Stimulated activated CD4-positive, alpha-beta T cell treated with anti-CD3 and anti-CD28 coated beads, Interleukin-12 subunit alpha, Interleukin-12 subunit beta, amount 100 ng/mL, for 4 hours (primary cell): Measurements from ENCODE around the gene MCTP1.

Experiments used
- DNase-seq: peaks from one replicate; pipeline ENCODE4 v3.0.0-alpha.2; 2020

Gene MCTP1

DNA sequence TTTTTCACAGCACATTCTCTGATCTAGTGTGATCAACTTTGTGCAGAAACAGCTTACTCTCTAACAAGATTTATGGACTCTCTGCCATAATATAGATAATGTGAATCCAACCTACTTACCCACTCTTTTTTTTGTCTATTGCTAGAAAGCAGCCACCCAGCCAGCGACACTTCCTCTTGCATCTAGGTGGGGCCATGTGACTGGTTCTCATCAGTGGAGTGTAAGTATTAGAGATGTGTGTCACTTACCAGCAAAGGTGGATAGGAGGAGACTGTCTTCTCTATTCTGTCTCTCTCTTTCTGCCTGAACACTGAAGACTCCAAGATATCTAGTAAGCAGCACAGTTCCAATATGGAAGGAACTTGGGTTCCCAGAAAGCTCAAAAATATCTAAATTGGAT is 174.8 kb downstream of the MCTP1 start:
- DNase-seq = no peak

DNA sequence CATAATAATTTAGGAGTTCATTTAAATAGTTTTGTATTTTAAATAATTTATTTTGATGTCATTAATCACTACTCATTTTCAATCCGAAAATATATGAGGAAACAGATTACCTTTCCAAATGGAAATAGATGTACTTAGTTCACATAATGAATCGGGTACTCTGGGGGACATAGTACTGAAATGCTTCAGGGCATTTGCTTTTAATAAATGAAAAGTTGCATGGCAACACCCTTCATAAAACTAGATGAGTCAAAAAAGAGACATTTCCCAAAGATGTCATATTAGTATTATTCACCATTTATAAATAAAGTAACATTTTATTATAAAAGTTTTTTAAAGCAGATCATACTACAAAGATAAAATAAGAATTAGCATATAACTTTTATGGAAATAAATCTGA is 177.8 kb downstream of the MCTP1 start:
- no peak for DNase-seq

DNA sequence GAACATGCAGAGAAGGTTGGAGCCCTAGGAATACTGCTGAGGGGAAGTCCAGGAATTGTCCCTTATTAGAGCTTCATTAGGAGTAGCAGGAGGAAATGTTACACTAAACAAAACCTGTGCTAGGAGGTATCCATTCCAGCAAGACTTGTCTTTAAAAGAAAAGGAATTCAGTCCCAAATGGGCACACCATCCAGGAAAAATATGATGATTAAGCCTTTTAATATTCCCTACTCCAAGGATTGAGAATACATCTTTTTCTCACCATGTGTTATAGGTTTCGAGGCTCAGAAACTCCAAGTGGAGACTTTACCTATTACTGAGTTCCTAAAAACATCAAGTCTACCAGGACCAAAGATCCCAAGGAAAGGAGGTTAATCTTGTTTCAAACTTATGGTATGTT is 179.3 kb downstream of the MCTP1 start:
- no peak for DNase-seq

DNA sequence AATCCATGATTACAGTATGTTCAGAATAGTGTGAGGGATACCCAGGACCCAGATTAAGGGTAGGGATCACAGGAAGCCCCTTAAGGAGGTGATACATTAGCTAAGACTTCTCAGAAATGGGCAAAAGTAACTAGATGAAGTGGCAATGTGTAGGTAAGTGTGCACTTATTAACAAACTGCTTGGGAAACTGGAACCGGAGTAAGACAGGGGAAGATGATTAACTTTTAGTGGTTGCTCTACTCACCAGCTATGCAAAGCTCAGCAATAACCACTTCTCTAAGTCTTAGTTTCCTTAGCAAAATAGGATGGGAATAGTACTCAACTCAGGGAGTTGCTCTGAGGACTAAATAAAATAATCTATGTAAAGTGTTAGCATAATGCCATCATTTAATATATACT is 182.2 kb downstream of the MCTP1 start:
- no peak for DNase-seq

DNA sequence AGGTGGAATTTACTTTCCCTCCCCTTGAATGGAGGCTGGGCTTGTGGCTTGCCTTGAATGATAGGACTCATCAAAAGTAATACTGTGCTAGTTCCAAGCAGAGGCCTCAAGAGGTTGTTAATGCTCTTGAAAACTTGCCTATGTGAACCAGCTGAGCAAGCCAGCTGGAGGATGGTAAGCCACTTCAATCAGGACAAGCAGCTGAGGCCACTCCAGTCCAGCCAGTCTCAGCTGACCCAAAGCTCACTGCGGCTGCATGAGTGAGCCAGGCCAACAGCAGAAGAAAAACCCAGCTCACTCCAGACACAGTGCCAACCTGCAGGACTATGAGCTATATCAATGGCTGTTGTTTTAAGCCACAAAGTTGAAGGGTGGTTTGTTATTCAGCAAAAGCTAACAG is 182.8 kb downstream of the MCTP1 start:
- DNase-seq = no peak

DNA sequence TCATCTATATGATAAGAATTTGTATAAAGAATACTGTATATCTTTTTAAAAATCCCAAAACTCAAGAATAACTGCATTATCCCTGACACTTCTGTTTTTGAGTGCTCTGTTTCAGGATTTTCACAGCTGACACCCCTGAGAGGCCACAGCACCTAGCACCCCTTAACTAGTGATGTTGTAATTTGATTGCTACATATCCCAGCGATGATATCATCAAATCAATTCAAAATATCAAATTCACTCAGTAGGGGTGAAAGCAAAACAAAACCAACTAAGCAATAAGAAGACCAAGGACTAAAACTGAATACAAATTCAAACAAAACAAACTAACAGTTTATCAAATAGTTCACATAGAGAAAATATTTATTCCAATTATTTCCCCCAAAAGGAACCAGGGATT is 184.3 kb downstream of the MCTP1 start:
- DNase-seq = no peak

DNA sequence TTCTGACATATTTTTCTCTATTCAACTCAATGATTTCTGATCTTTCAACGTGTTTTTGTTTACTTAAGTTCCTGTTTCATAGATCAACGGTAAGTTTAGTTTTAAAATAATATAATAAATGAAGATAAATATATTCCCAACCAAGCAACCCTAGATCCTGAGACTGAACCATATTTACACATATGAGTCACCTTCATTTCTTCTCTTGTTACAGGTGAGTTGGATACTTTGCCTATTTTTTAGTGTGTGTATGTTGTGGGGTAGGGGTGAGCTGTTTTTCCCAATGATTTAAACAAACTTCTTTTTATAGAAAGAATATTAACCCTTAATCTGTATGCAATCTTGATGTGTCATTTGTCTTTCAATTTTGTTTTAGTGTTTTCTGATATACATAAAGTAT is 186.9 kb downstream of the MCTP1 start:
- DNase-seq = no peak

DNA sequence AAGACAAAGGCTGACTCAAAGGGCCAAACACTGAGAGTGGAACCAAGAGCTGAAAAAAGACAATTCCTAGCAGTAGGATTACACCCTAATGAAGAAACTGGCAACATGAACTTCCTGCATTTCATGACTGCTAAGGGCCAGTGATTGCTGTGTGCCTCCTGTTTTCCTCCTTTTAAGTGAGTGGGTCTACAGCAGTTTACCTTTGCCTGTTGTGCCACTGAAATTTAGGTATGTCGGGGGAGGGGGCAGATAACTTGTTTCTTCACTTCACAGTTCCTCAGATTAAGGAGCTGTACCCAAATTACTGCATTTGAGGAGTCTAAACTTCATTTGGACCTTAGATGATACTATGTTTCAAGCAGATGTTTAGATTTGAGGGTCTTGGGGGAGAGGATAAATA is 191.7 kb downstream of the MCTP1 start:
- no peak for DNase-seq

DNA sequence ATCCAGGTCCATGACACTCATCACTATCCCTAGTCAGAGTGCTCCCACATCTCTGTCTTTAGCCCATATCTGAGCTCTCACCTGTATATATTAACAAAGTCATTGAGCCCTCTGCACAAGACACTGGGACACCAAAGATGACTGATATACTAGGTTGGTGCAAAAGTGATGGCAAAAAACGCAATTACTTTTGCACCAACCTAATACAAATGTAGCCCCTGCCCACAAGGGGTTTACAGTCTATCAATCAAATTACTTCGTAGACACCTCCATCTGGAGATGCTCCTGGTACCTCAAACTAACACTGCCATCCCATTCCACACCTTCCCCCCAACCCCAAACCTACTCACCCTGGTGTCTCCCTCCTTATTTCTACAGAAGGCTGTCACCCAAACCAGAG is 194.1 kb downstream of the MCTP1 start:
- DNase-seq = no peak

DNA sequence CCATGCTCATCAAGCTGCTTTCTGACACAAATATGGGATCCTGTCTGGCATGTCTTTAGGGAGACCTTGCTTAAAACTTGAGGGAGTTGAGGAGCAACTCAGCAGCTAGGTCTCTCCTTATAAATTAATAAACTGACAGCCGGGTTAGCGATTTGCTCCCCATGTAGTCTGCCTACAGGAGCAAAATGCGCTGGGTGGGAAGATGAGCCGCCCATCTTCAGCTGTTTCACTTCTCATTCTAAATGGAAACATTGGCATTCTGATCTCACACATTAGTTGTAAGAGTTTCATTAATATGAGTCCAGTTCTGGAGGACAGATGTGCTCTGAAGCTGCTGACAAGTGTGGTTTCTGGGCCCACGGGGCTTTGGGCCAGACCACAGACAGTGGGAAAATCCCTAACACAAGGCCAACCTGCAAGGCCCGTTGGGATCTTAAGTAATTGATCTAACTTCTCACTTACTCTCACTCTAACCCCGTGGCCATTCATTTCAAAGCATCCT is 197.0 kb downstream of the MCTP1 start:
- no peak for DNase-seq

DNA sequence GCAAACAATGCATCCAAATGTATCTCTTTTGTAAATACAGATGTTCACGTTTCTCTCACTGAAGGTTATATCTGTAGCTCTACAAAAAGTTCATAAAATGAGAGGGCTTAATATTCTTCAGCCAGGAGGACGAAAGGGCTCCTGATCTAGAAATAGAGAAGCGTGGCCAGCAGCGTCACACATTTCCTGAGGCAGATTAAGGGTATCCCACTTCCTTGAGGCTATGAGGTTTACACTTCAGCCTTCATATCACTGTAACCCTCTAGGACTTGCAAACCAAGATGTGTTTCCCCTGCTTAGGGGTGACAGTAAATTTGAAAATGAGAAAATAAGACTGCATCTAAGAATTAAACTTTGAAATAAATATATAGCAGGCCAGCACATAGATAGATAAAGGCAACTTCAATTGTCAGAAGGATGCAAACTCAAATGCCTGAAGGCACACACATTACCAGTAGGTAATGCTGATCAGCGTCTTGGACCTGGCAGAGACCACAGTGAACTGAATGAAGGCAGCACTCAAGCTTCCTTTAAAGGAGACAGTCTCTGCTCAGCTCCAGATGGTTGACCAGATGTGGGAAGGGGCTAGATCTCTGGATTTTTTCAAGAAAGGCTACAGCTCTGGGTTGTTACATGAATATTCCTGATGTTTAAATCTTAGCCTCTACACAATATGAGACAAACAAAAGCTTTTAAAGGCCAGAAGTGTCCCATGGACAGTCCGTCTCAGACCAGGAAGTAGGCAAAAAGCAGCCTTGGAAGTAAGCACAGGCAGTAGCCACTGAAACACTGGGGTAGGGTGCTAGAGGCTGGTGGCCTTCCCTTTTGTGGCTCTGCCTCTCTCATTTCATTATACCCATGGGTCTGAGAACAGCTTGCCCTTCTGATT is 197.7 kb downstream of the MCTP1 start:
- no peak for DNase-seq

DNA sequence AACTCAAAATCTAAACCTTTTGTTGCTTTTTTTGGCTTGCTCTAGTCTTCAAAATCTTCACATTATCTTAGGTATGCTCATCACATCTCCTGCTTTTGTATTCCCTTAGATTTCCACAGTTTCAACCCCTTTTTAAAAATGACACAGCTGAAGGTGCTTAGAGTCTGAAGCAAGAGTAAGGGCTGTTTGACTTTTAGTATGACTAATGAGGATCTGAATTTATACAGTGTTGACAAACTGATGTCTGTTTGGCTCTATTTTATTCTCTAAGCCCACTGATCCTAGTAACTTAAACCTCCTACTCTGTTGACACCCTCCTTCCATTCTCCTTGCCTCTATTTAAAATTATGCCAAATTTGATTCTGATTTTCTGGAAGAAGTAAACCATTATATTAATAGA is 200.1 kb downstream of the MCTP1 start:
- no peak for DNase-seq

DNA sequence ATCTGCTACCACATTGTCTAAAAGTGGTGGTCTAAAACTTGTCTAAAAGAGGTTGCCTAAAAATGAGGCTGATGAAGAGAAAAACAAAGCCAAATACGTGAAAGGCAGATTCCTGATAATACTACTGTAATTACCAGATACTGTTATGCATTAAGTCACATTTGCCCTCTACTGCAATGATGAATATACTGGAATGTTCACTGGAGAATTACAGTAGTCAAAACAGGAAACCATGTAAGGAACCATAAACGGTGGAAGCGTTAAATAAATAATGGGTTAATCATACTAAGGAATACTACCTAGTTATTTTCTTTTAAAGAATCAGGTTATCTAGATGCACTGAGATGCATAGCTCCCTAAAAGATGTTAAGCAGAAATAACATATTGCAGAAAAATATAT is 201.3 kb downstream of the MCTP1 start:
- no peak for DNase-seq

DNA sequence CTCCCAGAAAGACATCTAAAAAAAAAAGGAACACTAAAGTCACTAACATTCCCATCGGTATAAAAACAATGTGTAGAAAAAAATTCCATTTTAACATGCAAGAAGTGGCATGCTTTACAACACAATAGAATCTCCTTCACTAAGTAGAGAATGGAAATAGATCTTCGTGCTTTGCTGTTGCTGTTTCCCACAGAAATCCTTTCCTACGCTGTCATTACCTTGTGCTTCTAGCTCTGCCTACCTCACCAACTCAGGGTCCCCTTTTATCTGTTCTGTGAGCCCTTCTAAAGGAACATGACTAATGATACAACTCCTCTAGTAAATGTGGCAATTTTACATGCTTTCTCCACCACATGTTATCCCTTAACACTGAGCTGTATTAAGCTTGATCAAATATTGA is 202.9 kb downstream of the MCTP1 start:
- no peak for DNase-seq

DNA sequence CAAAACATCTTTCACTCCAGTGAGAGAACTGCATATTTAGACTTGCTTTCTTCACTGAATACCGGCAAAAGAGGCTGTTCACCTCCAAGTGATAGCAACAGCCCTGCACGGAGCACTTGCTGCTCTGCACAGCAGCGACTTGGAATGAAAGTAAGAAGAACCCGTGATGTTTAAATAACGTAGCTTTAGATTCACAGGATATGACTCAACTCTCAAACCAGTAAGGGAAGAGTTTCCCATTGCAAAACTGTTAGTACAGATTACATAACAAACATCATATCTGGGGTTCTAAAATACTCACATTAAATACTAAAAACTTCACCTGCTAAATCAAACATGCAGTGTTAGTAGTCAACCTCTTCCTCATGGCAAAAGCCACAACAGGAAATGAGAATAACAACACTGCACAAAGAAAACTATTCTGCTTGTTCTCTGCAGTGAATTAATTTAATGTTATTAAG is 203.4 kb downstream of the MCTP1 start:
- DNase-seq = no peak

DNA sequence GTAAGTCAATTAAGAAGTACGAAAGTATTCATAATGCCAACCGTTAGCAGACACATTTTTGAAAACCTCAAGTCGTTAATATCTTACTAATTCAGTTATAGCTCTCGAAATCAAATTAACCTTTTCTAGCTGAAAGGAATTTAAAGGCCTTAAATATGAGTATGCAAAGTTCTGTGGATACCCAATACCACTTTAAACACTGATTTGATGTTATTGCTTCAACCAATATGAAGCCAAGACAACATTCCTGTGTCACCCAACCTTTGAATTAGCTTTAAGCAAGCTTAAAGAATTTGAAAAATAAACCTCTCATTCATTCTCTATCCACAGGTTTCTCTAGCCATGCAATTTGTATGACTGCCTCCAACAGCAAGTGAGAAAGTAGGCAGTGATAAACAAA is 204.5 kb downstream of the MCTP1 start:
- DNase-seq = no peak

DNA sequence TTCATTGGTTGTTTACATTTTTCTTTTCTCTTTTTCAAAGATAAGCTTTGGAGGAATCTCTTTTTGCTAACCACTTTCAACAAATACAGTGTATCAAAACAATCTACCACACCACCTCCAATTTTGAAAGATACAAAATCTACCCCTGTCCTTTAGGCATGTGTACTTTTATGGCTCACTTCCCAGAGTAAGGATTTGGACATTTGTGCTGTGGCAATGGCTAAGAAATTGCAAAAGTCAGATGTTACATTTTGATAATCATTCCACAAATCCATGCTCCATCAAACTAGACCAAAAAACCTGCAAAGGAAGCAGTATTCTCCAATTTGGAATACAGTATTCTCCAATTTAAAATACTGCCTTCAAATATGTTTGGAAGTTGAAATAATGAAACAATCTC is 204.9 kb downstream of the MCTP1 start:
- DNase-seq = no peak

DNA sequence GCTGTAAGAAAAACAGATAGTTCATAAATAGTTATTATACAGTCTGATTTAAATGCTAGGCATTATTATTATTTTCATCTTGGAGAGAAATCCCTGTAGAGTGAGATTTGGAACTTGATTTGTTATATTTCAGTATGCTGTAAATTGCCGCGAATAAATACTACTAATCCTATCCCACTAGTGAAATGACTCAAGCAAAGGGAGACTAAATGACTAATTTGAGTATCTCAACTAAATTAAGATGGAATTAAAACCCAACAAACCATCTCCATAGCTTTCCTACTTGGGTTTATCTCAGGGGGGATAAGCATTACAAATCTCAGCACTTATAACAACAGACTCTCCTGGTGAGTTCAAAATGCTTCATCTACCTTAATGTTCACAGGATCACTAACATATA is 206.0 kb downstream of the MCTP1 start:
- DNase-seq = no peak

DNA sequence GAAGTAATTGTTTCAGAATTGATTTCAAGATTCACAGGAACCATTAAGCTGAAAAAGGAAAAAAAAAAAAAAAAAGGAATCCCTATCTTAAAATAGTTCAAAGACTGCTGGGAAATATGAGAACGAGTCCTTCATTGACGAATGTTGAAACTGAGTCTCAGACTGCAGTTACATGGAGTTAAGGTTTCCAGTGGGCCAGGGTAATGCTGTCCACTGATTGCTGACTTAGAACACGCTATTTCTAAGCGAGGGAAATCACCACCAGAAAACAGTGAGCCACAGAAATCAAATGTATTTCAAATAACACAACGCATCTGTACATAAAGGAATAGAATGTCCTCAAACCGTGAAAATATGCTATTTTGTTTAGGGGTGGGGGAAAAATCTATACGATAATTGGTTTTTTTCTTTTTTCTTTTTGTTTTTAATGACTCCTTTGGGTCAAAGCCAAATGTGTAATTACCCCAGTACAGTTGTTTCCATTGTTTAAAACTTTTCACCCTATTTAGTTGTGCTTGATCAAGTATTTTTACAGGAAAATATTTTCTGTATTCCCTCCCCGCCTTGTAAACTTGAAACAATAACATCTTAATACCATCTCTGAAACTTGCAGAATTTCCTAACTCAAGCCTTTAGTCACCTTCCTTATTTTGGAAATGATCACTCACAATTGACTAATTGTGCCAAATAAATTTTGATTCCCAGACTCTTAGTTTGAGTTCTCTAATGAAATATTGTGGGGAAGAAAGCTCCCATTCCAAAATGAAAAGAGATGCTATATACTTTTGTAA is 208.3 kb downstream of the MCTP1 start:
- DNase-seq = no peak

DNA sequence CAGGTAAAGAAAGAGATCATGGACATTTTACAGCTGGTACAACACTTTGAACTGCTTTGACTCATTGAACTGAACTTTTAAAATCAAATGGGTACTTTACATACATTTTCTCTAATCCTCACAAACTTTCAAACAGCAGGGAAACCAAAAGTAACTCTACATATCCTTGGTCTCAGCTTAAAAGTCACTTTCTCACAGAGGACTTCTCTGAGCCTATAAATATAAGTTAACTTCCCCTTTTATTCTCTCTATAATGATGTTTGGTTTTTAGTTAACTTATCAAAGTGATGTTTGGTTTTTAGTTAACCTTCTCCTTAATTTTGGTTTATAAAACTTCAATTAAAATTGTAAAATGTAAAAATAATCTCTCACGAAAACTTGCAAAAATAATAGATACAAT is 209.8 kb downstream of the MCTP1 start:
- no peak for DNase-seq

DNA sequence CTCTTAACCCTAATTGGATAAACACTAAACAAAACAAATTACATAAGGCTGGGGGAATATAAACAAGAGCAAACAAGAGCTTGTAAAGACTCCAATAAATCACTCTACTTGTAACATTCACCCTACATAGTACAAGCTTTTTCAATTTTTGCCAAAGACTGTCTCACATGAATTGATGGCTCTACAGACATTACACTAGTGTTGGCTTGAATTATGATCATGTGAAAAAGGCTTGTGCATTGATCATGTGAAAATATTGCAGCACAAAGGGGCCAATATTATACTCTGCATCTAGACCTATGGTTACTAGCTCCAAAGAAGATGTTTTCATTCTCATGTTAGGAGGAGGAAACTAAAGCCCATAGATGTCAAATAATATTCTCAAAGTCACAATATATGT is 212.6 kb downstream of the MCTP1 start:
- no peak for DNase-seq

DNA sequence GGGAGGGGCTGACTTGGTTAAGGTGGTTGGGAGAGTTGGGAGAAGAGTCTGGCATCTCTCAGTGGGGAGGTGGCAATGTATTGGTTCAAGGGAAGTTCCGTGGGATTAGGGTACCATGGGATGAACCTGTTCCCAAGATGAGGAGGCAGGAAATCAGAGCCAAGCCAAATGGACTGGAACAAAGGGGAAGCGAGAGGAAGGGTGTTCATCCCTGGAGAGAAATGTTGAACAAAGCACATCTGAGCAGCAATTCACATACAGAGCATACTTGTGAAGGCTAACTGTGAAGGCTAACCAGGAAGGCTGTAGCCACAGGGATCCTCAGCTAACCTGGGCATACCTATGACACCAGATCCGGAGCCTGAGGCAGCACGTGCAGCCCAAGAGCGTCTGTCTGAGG is 214.0 kb downstream of the MCTP1 start:
- no peak for DNase-seq

DNA sequence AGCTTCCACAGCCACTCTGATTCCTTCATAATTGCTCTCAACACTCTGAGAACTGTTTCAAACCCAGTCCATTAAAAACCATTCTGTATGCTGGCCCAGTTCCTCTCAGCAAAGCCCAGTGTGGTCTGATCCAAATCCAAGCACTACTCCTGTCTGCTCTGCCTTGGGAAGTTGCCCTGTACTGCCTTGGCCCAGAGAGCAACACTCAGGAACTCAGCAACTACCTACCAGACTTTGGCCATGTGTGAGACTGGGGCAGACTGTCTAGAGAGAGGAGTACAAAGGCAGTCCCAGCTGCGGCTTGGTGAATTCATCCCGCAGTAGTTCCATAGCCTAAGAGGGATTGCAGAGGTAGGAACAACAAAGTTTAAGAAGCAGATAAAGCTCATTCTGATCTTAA is 214.4 kb downstream of the MCTP1 start:
- no peak for DNase-seq

DNA sequence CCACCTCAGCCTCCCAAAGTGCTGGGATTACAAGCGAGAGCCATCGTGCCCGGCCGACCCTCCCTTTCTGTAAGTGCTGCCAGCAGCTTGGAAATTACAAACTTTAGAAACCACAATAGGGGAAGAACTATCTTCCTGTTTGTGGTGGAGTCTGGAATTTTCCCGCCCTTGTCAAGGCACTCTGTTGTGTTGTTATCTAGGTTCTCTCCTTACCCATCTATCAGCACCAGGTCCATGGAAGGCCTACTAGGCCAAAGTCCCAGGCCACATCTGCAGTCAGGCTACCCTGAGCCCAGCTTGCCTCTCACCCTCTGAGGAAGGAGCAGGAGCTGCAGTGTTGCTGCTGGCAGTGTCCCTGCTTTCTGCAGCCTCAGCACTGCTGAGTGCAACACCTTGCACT is 214.9 kb downstream of the MCTP1 start:
- no peak for DNase-seq
